ENCODE results near the gene SIAH1.

SIAH1 gene

DNA sequence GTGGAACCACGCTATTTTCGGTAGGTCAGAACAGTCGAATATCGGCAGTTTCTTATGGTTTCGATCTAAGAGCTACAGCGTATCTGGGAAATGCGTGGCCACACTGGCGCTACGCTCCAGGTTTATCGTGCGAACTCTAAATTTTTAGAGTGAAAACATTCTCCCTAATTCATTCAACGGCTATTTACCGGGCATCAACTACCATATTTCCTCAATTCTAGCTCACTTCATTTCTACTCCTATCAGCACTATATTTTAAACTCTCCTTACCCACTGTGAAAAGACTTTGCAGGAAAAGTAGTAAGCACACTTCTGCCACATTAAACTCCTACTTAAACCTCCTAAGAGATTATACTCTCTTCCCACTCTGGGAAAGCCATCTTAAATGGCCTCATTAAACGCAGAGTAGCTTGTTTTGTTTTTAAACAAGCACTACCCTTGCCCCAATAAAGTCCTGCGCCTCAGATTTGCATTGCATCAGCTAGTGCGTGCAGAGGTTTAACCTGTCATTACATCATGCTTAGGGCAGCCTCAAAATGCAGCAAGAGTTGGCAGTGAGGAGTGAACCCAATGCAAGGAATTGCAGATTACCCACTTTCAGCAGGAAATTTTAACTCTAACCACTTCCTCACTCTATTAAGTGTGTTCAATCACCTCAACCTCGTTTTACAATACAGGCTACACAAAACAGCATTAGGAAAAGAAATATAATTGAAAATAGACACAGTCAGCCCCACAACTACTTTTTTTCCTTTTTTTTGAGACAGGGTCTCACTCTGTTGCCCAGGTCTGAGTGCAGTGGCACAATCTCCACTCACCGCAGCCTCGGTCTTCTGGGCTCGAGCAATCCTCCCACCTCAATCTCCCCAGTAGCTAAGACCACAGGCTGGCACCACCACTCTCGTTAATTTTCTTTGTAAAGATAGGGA, 18.8 kb downstream of the SIAH1 start:
- H3K27ac ChIP-seq = peak overlapping the region; percentile 82 to 88
- H3K27me3 ChIP-seq = no peaks in the 10 kb centered on the region
- DNase-seq = peak; percentile 41 to 73
- peak overlapping the region; percentile 62 to 69 for H3K4me3 ChIP-seq
- intact Hi-C loops (cut with DNase I; ENCODE audit: low total_unique reads) = no loop called here
- H3K36me3 ChIP-seq = peaks cover 0 to 7% (median 0%) of the 10 kb centered on the region in 3 donors
- TF ChIP-seq, protein P1, sequence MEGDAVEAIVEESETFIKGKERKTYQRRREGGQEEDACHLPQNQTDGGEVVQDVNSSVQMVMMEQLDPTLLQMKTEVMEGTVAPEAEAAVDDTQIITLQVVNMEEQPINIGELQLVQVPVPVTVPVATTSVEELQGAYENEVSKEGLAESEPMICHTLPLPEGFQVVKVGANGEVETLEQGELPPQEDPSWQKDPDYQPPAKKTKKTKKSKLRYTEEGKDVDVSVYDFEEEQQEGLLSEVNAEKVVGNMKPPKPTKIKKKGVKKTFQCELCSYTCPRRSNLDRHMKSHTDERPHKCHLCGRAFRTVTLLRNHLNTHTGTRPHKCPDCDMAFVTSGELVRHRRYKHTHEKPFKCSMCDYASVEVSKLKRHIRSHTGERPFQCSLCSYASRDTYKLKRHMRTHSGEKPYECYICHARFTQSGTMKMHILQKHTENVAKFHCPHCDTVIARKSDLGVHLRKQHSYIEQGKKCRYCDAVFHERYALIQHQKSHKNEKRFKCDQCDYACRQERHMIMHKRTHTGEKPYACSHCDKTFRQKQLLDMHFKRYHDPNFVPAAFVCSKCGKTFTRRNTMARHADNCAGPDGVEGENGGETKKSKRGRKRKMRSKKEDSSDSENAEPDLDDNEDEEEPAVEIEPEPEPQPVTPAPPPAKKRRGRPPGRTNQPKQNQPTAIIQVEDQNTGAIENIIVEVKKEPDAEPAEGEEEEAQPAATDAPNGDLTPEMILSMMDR (IDR thresholded peaks at IDR 0.05) = no peak
- H3K4me1 ChIP-seq = peaks cover 0 to 72% (median 22%) of the 10 kb centered on the region in 4 donors
- no peaks in the 10 kb centered on the region for H3K9me3 ChIP-seq

DNA sequence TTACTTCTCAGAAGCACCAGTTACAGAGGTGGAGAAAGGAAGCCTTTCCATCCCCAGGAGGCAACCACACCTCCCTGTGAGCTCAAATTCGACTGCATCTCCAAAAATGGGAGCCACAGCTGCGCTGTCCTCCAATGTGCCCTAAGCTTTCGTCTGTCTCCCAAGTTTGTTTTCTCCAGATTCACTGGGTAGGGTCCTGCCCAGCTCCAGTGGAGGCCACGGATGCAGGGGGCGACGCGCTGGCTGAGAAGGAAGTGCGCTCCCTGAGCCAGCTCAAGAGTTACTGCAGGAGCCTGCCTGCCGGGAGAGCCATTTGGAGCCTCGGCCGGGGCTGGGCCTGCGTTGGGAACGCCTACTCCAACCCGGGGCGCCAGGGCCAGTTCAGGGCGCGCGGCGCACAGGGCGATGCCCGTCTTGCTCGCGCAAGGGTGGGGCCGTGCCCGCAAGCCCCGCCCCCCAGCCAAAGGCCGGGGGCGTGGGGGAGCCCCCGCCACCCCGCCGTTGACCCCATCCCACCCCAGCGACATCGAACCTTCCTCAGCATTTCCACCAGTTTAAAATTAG, 19.5 kb downstream of the SIAH1 start:
- peak; percentile 87 to 94 for DNase-seq
- Histone ChIP-seq H3K36me3 (peaks cover 0 to 9% (median 0%) of the 10 kb centered on the region in 3 donors), H3K27me3 (no peaks in the 10 kb centered on the region), H3K9me3 (no peaks in the 10 kb centered on the region), H3K4me3 (peak overlapping the region; percentile 62 to 69), H3K27ac (peak overlapping the region; percentile 82 to 88), H3K4me1 (peaks cover 0 to 65% (median 22%) of the 10 kb centered on the region in 4 donors)
- intact Hi-C loops (cut with DNase I; ENCODE audit: low total_unique reads) = no loop called here
- TF ChIP-seq, protein P1 (IDR thresholded peaks at IDR 0.05) = no peak

DNA sequence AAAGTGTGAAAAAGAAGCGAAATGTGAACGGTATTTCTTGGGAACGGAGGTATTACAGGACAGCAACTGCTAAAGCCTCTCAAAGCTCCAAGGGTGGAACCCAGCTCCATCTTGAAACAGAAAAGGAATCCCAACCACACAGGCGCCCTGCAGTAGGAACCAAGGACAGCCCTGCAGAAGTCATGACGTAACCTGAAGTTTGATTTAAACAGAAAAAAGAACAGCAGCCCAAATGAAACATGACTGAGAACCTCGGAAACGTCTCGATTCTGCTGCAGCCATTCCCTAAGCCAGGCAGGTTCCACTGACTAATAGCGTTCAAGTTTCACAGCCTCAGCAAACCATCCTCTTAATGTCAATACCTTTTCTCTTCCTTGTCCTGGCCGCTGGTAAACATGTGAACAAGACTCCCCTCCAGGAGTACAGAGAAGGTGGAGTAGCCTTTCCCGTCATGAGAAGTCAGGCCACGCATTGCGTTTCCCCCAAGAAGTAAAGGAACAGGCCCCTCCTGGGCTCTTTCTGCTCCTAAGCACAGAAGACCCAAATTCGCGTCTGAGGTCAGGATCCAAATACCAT, 20.1 kb downstream of the SIAH1 start:
- Histone ChIP-seq H3K4me1 (peaks cover 0 to 60% (median 19%) of the 10 kb centered on the region in 4 donors), H3K9me3 (no peaks in the 10 kb centered on the region), H3K36me3 (peaks cover 0 to 9% (median 0%) of the 10 kb centered on the region in 3 donors), H3K27me3 (no peaks in the 10 kb centered on the region), H3K4me3 (peak overlapping the region; percentile 62 to 69), H3K27ac (peak overlapping the region; percentile 82 to 88)
- intact Hi-C loops (cut with DNase I; ENCODE audit: low total_unique reads) = no loop called here
- TF ChIP-seq, protein P1 (IDR thresholded peaks at IDR 0.05) = no peak
- no peak for DNase-seq

DNA sequence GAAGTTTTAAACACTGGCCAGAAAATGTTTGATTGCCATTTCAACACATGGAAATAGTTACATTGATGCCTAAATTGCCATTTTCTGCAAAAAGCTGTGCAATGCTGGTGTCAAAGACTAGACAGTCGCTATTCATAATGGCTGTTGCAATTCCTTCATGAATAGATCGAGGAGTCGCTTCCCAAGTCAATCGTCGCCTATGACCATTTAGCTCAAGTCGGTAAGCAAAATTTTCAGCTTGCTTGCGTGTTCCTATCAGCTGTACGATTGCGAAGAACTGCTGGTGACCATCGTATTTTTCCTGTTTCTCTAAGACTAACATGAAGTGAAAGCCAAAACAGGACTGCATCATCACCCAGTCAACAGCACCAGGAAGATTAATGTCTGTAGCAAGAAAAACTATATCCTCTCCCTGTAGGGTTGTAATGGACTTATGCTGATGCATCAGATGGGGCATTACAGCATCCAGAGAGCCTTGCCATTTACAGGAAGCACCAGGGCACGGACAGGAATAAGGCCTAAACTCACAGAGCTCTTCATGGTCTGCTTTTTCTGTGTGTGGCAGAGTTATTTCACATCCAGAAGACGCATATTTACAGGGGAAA, 23.6 kb downstream of the SIAH1 start:
- Histone ChIP-seq H3K27me3 (no peaks in the 10 kb centered on the region), H3K4me3 (no peak overlapping the region), H3K4me1 (peaks cover 0 to 32% (median 16%) of the 10 kb centered on the region in 4 donors), H3K27ac (no peak overlapping the region), H3K36me3 (peaks cover 0 to 9% (median 6%) of the 10 kb centered on the region in 3 donors), H3K9me3 (no peaks in the 10 kb centered on the region)
- no peak for DNase-seq
- intact Hi-C loops (cut with DNase I; ENCODE audit: low total_unique reads) = no loop called here
- TF ChIP-seq, protein P1 (IDR thresholded peaks at IDR 0.05) = no peak

DNA sequence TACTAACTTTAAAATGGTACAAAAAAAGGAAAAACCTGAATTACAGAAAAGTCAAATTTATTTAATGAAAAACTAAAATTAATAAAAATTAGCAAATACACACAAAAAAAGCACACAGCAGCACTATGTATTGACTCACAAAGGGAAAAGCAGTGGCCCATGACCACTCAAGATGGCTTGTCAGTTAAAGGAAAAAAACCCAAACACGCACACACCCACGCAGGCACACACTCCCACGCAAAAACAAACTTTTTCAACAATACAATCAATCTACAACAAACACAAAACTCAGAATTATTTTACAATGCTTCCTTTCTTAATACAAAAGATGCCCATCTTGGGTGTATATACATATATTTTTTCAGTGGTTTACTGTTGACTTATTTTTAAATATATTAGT, 24.2 kb downstream of the SIAH1 start:
- no peaks in the 10 kb centered on the region for H3K9me3 ChIP-seq
- H3K27ac ChIP-seq = no peak overlapping the region
- intact Hi-C loops (cut with DNase I; ENCODE audit: low total_unique reads) = no loop called here

More for the DNA sequence above, 24.2 kb downstream of the SIAH1 start:
- no peak for DNase-seq
- no peak overlapping the region for H3K4me3 ChIP-seq
- H3K36me3 ChIP-seq = peaks cover 0 to 9% (median 6%) of the 10 kb centered on the region in 3 donors
- TF ChIP-seq, protein P1 (IDR thresholded peaks at IDR 0.05) = no peak
- no peaks in the 10 kb centered on the region for H3K27me3 ChIP-seq
- H3K4me1 ChIP-seq = peaks cover 0 to 34% (median 14%) of the 10 kb centered on the region in 4 donors

Measured in tibial artery (tissue), 4 donors.